Activated T-helper 2 cell treated with anti-CD3 and anti-CD28 coated beads, Interferon-gamma antibody, Interleukin-2, Interleukin-4, amounts not matched to agents 10 μg/mL and 5 μg/mL and 100 μg/mL, durations not matched to agents 14 hours and 24 hours and 36 hours (primary cell): ENCODE data around the gene RAPGEF6. TPM values are rescaled to one million over a fixed set of nuclear protein-coding genes. Genes with fewer than 3 reads are reported as not detected.
"Not testable (repeated sequence)": the region's sequence is repeated elsewhere in the genome, so short reads cannot be mapped to it uniquely, and the experiment has no call there.

Experiments
- DNase-seq: peaks from one replicate; pipeline ENCODE4 v3.0.0; 2021; ENCODE audit warnings: low spot score
- H3K27ac Mint-ChIP-seq: one replicate; pipeline ENCODE4 v1.8.0; 2021; ENCODE audit warnings: mixed read lengths
- H3K27me3 Mint-ChIP-seq: one replicate; pipeline ENCODE4 v1.8.0; 2021; ENCODE audit warnings: low read depth, mixed read lengths
- H3K36me3 Mint-ChIP-seq: one replicate; pipeline ENCODE4 v1.8.0; 2021; ENCODE audit warnings: low read depth, mixed read lengths
- H3K4me1 Mint-ChIP-seq: one replicate; pipeline ENCODE4 v1.8.0; 2021; ENCODE audit warnings: low read depth, mixed read lengths
- H3K4me3 Mint-ChIP-seq: one replicate; pipeline ENCODE4 v1.8.0; 2021; ENCODE audit warnings: low read depth, mild to moderate bottlenecking, moderate library complexity, mixed read lengths
- H3K9me3 Mint-ChIP-seq: one replicate; pipeline ENCODE4 v1.8.0; 2021; ENCODE audit warnings: mixed read lengths
- intact Hi-C: fragments of 100-400 bp; cut with micrococcal nuclease; formaldehyde crosslinking; loops from one replicate; pipeline ENCODE4 v1.15.1; 2023
- total RNA-seq: library from RNA; stranded (reverse); gene quantifications from 2 replicates; pipeline ENCODE4 v1.2.3, GENCODE V29; 2022

Gene RAPGEF6
- total RNA-seq, 1 donor from 2014 or later: 33.9 TPM

DNA sequence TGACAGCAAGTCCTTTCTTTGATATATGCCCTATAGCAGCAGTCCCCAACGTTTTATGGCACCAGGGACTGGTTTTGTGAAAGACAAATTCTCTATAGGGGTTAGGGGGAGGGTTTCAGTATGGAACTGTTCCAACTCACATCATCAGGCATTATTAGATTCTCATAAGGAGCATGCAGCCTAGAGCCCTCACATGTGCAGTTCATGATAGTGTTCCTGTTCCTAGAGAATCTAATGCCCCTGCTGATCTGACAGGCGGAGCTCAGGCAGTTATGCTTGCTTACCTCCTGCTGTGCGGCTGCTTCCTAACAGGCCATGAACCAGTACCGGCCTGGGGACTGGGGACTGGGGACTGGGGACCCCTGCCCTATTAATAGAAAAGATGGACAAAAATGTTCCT, 2.7 kb upstream of the RAPGEF6 start:
- intact Hi-C loops: loop anchor here (5.0 to 10.0 kb wide), 4 partner anchors 100 to 787 kb away; no protein-coding TSS in a partner anchor
- no peak overlapping the region for H3K4me3 Mint-ChIP-seq

GRCh38 chr5:131635684-131636572, 899 bp upstream of the RAPGEF6 start:
- H3K9me3 Mint-ChIP-seq: no peaks in the 10 kb centered on the region
- H3K27me3 Mint-ChIP-seq: no peaks in the 10 kb centered on the region
- intact Hi-C loops: loop anchor here (1.0 to 10.0 kb wide), 10 partner anchors 41 to 789 kb away; partner anchors contain the start of genes FNIP1 and LYRM7
- H3K27ac Mint-ChIP-seq: peak overlapping the region; percentile 97
- peaks cover 7% of the 10 kb centered on the region for H3K36me3 Mint-ChIP-seq
- peak overlapping the region; percentile 95 for H3K4me3 Mint-ChIP-seq
- H3K4me1 Mint-ChIP-seq: peaks cover 37% of the 10 kb centered on the region
- DNase-seq: no peak

More for the DNA sequence above, 2.7 kb upstream of the RAPGEF6 start:
- Mint-ChIP-seq H3K36me3 (peaks cover 15% of the 10 kb centered on the region), H3K27me3 (no peaks in the 10 kb centered on the region), H3K27ac (no peak overlapping the region), H3K9me3 (no peaks in the 10 kb centered on the region), H3K4me1 (peaks cover 40% of the 10 kb centered on the region)
- DNase-seq: no peak

GRCh38 chr5:131634666-131634995, 398 bp downstream of the RAPGEF6 start:
- intact Hi-C loops: loop anchor here (2.0 to 10.0 kb wide), 6 partner anchors 40 to 790 kb away; partner anchors contain the start of gene LYRM7
- H3K4me1 Mint-ChIP-seq: peaks cover 27% of the 10 kb centered on the region
- no peaks in the 10 kb centered on the region for H3K9me3 Mint-ChIP-seq
- H3K36me3 Mint-ChIP-seq: peaks cover 7% of the 10 kb centered on the region
- H3K4me3 Mint-ChIP-seq: peak overlapping the region; percentile 95
- peak overlapping the region; percentile 97 for H3K27ac Mint-ChIP-seq
- H3K27me3 Mint-ChIP-seq: no peaks in the 10 kb centered on the region
- peak; percentile 60 for DNase-seq

GRCh38 chr5:131634238-131634637, 791 bp downstream of the RAPGEF6 start:
- Mint-ChIP-seq H3K36me3 (peaks cover 9% of the 10 kb centered on the region), H3K4me1 (peaks cover 26% of the 10 kb centered on the region), H3K27ac (peak overlapping the region; percentile 97), H3K4me3 (peak overlapping the region; percentile 95), H3K9me3 (no peaks in the 10 kb centered on the region), H3K27me3 (no peaks in the 10 kb centered on the region)
- intact Hi-C loops: loop anchor here (2.0 to 10.0 kb wide), 6 partner anchors 39 to 791 kb away; partner anchors contain the start of gene LYRM7
- no peak for DNase-seq

- Mint-ChIP-seq H3K4me3 (peak overlapping the region; percentile 95), H3K36me3 (peaks cover 13% of the 10 kb centered on the region), H3K9me3 (no peaks in the 10 kb centered on the region), H3K4me1 (peaks cover 26% of the 10 kb centered on the region), H3K27me3 (no peaks in the 10 kb centered on the region), H3K27ac (peak overlapping the region; percentile 97)
- no peak for DNase-seq
- intact Hi-C loops: loop anchor here (2.0 to 10.0 kb wide), 6 partner anchors 39 to 791 kb away; partner anchors contain the start of gene LYRM7
Measured at GRCh38 chr5:131633830-131634229, 1.2 kb downstream of the RAPGEF6 start.

DNA sequence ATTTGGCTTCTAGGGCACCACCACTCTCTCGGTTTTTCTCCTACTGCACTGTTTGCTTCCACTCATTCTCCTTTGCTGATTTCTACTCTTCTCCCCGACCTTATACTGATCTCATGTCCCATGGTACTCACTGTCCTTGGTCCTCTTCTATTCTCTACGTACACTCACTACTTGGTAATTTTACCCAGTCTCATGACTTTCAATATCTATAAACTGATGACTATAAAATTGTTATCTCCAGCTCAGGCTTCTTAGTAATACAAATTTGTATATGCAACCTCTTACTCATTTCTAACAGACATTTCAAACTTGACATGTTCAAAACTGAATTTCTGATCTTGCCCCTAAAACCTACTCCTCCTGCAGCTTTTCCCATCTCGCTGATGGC, 4.1 kb downstream of the RAPGEF6 start:
- Mint-ChIP-seq H3K27ac (no peak overlapping the region), H3K9me3 (no peaks in the 10 kb centered on the region), H3K4me1 (peaks cover 26% of the 10 kb centered on the region), H3K36me3 (peaks cover 20% of the 10 kb centered on the region), H3K27me3 (no peaks in the 10 kb centered on the region), H3K4me3 (no peak overlapping the region)
- intact Hi-C loops: loop anchor here (10.0 kb wide), 2 partner anchors 376 to 794 kb away; no protein-coding TSS in a partner anchor
- DNase-seq: no peak

DNA sequence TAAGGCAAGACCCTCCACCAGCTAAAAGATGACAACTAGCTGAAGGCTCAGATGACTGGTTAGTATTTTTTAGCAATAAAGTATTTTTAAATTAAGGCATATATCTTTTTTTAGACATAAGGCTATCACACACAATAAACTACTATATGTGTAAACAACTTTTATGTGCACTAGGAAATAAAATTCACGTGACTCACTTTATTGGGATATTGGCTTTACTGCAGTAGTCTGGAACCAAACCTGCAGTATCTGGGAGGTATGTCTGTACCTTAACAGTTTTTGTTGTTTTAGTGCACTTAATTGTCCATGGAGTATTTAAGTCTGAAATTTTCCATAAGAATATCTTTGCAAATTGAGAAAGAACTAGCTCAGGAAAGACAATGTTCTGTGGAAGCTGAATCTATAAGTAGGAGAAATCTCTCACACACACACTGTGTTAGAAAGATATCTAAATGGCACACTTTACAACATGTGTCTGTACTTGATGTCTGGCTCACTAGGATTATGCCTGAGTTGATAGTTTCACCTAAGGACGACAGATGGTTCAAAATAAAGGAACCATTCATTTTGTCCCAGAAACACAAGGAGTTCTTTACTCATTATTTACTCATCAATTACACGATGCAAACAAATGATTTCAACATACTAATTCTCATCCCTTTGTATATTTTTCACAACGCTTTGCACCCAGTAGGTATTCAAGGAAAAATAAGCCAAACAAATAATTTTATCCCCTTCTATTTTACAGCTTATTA, 4.6 kb downstream of the RAPGEF6 start:
- Mint-ChIP-seq H3K27me3 (no peaks in the 10 kb centered on the region), H3K4me3 (no peak overlapping the region), H3K36me3 (peaks cover 22% of the 10 kb centered on the region), H3K27ac (no peak overlapping the region), H3K4me1 (peaks cover 28% of the 10 kb centered on the region), H3K9me3 (no peaks in the 10 kb centered on the region)
- DNase-seq: no peak
- intact Hi-C loops: loop anchor here (10.0 kb wide), 2 partner anchors 376 to 794 kb away; no protein-coding TSS in a partner anchor

DNA sequence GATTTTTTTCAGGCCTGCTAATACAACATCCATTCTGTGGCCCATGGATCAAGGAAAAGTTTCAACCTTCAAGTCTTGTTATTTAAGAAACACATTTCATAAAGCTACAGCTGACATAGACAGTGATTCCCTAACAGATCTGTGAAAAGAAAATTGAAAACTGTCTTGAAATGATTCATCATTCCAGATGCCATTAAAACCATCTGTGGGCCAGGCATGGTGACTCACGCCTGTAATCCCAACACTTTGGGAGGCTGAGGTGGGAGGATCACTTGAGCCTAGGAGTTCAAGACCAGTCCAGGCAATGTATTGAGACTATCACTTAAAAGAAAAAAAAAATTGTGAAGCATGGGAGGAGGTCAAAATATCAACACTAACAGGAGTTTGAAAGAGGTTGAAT, 6.0 kb downstream of the RAPGEF6 start:
- no peak for DNase-seq
- Mint-ChIP-seq H3K27ac (peak overlapping the region; percentile 44), H3K27me3 (no peaks in the 10 kb centered on the region), H3K4me3 (no peak overlapping the region), H3K4me1 (peaks cover 30% of the 10 kb centered on the region), H3K36me3 (peaks cover 23% of the 10 kb centered on the region), H3K9me3 (no peaks in the 10 kb centered on the region)
- intact Hi-C loops: no loop called here

- Mint-ChIP-seq H3K9me3 (no peaks in the 10 kb centered on the region), H3K4me1 (peaks cover 37% of the 10 kb centered on the region), H3K4me3 (no peak overlapping the region), H3K27me3 (no peaks in the 10 kb centered on the region), H3K27ac (no peak overlapping the region), H3K36me3 (peaks cover 33% of the 10 kb centered on the region)
- intact Hi-C loops: no loop called here
- no peak for DNase-seq
Measured at GRCh38 chr5:131627207-131627865, 7.7 kb downstream of the RAPGEF6 start.

GRCh38 chr5:131622633-131623032, 12.4 kb downstream of the RAPGEF6 start:
- Mint-ChIP-seq H3K27ac (no peak overlapping the region), H3K4me3 (no peak overlapping the region), H3K36me3 (peaks cover 39% of the 10 kb centered on the region), H3K4me1 (peaks cover 39% of the 10 kb centered on the region), H3K27me3 (no peaks in the 10 kb centered on the region), H3K9me3 (no peaks in the 10 kb centered on the region)
- intact Hi-C loops: no loop called here
- no peak for DNase-seq

GRCh38 chr5:131621164-131621563, 13.9 kb downstream of the RAPGEF6 start:
- H3K27ac Mint-ChIP-seq, H3K4me3 Mint-ChIP-seq, H3K27me3 Mint-ChIP-seq, intact Hi-C loops, H3K9me3 Mint-ChIP-seq, DNase-seq: not testable (repeated sequence)
- H3K4me1 Mint-ChIP-seq: peaks cover 42% of the 10 kb centered on the region
- H3K36me3 Mint-ChIP-seq: peaks cover 48% of the 10 kb centered on the region

GRCh38 chr5:131619102-131619501, 15.9 kb downstream of the RAPGEF6 start:
- H3K27ac Mint-ChIP-seq: no peak overlapping the region
- intact Hi-C loops: no loop called here
- no peaks in the 10 kb centered on the region for H3K9me3 Mint-ChIP-seq
- H3K27me3 Mint-ChIP-seq: no peaks in the 10 kb centered on the region
- peaks cover 38% of the 10 kb centered on the region for H3K4me1 Mint-ChIP-seq
- H3K4me3 Mint-ChIP-seq: no peak overlapping the region
- H3K36me3 Mint-ChIP-seq: peaks cover 57% of the 10 kb centered on the region
- DNase-seq: no peak
